K562 treated with DMSO at 1 percent for 24 hours (cell line): ENCODE measurements around the gene SLC1A5. TPM values are rescaled to one million over a fixed set of nuclear protein-coding genes. Genes with fewer than 3 reads are reported as not detected.

Source experiments
- total RNA-seq: library from RNA; unstranded; fragments of 300-600 nt; gene quantifications from 2 replicates; pipeline ENCODE4 v1.2.3, GENCODE V29; 2022; ENCODE audit warnings: low read depth; ENCODE audit not compliant: insufficient read depth

Gene SLC1A5
- 618 and 623 TPM in 2 replicates for total RNA-seq

DNA sequence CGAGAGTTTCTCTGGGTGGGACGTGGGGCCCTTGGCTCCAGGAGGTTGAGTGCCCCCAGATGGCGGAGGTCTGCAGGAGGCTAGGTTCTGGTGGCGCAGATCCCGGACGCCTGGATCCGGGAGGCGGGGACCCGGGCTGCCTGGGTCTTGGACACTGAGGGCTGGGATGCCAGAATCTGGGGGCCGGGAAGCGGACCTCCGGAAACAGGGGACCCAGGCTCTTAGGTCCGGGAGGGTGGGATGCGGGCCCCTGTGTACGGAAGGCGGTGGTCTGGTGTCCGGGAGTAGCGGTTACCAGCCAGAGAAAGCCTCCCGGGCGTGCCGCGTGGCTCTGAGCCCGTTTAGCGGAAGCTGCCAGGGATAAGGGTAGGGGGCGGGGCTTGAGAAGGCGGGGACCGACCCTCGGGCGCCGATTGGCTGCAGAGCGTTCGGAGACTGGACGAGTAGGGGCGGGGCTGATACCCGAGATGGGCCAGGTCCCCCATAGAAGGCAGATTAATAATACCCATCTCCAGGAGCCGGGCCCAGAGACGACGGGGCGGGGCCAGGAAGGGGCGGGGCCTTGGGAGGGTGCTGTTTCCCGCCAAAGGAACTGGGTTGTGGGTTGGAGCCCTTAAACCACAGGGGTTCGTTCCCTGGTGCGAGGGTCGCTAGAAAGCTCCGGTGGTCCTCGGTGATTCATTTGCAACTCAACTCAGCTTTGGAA is at the start of gene SLC1A5:
SLC1A5 (minus strand) TSS at position 333 of the 706 bp plus-strand sequence. CDS start 629 bp downstream, outside the sequence.

GRCh38 chr19:46746281-46747057 is 41.9 kb downstream of the SLC1A5 start, which contains the start of gene STRN4:
STRN4 (minus strand) TSS chr19:46746450; CDS start chr19:46746430, 20 bp downstream.

DNA sequence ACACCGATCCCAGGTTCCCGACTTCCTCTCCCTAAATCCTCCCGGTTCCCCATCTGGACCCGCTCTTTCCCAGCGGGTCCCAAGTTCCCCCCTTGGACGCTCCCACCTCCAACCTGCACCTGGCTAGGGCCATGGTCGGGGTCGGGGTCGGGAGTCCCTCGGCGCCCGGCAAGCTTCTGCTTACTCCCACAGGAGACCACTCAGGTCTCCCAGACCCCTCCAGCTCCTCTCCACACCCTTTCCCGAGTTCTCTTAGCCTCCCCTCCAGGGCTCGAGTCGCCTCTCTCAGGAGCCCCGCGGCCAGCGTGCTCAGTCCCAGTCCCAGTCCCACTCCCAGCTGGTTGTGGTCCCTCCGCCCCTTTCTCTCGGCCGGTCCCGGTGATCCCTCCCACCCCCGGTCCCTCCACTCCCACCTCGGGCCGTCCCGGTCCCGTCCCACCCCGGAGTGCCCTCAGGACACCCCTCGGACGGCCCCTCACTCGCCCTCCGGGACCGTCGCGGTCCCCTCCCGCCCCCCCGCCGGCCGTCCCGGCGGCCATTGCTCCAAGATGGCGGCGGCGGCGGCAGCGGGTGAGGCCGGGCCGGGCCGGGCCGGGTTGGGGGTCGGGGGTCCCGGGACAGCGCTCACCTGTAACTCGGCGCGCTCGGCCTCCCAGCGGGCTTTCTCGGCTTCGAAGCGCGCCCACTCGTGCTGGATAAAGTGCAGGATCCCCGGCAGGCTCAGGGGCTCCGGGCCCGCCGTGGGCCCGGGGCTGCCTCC is 42.7 kb downstream of the SLC1A5 start, which contains the start of gene FKRP:
FKRP (plus strand) TSS at position 537 of the 760 bp plus-strand sequence. CDS start 9,394 bp downstream, outside the sequence.

Other genes with a start within 250 kb of the SLC1A5 start
- gene CALM3, start 187.3 kb downstream of the SLC1A5 start, total RNA-seq, result 359 and 376 TPM in 2 replicates
- gene PTGIR, start 163.5 kb downstream of the SLC1A5 start, total RNA-seq, result not detected in 2 replicates
- gene GNG8, start 152.4 kb downstream of the SLC1A5 start, total RNA-seq, result not detected in 2 replicates
- 5.0 and 5.6 TPM in 2 replicates for gene DACT3, start 127.4 kb downstream of the SLC1A5 start, total RNA-seq
- 79.6 and 82.6 TPM in 2 replicates for gene PRKD2, start 71.5 kb downstream of the SLC1A5 start, total RNA-seq
- 66.9 and 77.4 TPM in 2 replicates for gene FKRP, start 42.5 kb downstream of the SLC1A5 start, total RNA-seq
- gene STRN4, start 42.1 kb downstream of the SLC1A5 start, total RNA-seq, result 98.4 and 113 TPM in 2 replicates
- 459 and 462 TPM in 2 replicates for gene AP2S1, start 62.3 kb upstream of the SLC1A5 start, total RNA-seq
- gene ARHGAP35, start 72.4 kb upstream of the SLC1A5 start, total RNA-seq, result 29.9 and 30.3 TPM in 2 replicates
- gene NPAS1, start 231.2 kb upstream of the SLC1A5 start, total RNA-seq, result 16.1 TPM in 2 replicates